Medulla oblongata (tissue), 1 donor: ENCODE measurements around the gene MGMT.

ENCODE experiments used
- DNase-seq: peaks from one replicate; pipeline ENCODE4 v3.0.0-alpha.2; 2015; ENCODE audit errors: extremely low spot score

Gene MGMT

DNA sequence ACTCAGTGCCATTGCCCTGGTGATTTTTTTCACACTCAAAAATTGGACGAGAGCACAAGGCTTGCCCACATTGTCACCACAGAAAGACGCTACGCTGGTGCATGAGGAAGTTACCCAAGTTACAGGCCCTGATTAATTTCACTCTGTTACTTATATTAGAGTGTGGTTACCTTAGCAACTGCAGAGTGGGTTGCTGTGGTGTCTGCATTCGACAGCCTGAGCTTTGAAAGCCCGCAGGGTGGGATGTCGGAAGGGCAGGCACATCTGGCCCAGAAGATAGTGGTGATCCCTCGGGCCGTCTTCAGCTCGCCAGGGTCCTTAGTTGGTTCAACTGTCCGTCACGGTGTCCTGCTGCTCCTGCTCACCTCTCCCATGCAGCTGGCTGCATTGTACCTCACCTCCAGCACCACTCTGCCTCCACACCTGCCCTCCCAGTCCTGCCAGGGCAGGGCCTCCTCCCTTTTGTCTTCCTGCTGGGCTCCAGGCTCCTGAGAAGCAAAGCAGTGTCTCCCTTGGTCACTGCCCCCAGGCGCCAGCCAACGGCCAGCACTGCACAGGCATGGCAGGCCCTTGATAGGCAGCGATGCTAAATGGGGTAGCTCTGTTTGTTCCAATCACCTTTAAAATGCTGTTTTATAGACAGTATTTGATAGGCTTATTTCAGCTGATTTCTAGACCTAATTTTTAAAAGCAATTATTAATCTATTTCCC, 329.8 kb downstream of the MGMT start:
- no peak for DNase-seq

DNA sequence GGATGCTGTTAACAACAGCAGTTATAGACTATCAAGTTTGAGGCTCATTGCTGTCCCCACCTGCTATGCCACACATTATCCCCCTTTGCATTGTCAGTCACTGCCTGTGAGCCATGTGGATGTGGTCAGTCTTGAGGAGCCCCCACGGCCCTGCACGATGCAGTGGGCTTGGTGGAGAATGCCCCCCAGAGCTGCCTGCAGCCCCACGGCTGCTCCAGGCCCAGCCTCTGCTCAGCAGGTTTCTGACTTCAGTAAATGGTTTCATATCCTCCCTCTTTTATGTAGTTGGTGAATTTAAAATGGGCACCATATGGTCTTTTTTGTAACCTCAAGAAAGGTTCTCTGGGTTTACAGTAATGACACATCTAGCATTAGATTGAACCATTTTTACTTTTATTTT, 332.9 kb downstream of the MGMT start:
- DNase-seq: no peak

DNA sequence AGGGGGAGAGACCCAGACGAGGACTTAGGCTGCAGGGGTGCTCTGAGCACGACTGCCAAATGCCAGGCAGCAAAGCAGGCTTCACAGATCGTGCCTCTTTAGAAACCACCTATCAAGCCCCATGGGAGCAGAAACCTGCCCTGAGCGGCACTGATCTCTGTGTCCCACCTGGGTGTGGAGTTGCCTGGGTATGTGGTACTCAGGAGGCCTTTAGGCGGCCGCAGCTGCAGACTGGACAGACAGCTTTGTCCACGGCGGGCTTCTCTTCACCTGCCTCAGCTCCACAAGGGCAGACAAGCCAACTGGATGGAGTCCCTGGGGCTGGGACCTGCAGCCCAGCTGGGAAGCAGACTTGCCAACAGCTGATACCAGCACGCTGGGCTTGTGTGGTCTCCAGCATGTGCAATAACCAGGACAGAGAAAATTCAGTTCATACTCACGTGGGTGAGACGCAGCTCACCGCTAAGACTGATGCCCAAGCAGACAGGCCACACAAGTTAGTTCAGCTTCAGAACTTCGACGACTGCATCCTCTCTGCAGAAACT, 333.8 kb downstream of the MGMT start:
- no peak for DNase-seq

DNA sequence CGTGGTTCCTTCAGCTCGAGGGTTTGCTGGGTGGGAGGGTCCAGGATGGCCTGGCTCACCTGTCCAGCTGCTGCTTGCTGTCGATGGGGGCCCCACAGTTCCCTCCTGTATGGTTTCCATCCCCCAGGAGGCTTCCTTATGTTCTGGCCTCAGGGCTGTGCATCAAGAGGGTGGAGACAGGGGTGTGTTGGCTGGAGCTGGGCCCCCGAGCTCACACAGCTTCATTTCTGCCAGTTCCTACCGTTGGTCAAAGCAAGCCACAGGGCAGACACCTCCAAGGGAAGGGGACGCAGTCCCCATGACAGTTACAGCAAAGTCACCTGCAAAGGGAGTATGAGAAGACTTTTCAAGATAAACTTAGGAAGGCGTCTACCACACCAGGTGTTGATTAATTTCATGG, 340.2 kb downstream of the MGMT start:
- DNase-seq: no peak

DNA sequence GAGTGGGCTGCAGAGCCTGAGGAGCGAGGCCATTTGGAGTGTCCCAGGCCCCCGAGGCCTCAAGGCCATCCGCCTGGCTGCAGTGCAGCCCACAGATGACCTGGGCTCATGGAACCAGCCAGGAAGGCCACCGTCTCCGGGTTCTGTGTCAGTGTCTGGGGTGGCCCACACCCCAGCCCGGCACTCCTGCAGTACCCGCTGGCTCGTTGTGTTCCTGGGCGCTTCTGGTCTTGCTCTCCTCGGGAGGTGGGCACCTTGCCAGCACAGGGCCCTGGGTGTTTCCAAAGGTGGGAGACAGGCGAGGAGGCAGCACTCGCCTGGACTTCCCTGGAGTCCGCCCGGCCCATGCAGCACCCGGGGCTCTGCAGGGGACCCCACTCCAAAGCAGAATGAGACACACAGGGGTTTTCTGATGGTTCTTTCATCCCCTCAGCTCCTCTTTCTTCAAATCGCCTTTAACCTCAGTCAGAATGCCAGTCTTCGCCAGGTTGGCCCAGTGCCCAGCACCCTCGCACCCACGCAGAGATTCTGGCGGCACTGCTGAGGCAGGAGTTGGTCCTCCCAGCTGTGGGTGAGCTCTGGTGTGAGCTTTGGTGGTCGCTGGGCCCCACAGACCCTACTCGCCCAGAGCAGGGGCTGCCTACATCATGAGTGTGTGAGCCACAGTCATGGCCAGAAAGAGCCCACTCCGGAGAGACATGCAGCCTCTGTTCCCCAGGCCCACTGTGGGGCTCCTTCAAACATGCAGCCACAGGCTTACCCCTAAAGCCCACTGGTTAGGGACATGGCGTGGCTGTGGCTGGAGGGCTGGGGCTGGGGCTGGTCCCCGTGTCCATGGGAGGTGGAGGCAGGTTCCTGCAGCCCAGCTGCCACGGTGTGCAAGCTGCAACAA, 341.3 kb downstream of the MGMT start:
- DNase-seq: no peak

DNA sequence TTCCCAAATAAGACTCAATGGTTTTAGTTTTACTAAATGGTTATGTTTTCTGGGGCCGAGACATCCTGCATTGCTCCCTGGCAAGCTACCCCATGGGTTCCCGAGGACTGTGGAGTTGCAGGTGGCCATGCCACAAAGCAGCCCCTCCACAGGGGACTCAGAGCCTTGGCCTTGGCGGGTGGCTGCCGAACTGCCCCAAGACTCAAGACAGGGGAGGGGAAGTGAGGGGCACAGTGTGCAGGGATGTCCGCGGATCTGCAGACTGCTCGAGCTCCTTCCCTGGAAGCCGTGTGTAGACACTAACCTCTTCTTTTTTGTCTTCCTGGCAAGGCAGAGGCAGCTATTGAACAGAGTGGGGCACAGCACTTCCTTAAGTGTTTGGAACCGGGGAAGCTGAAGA, 342.4 kb downstream of the MGMT start:
- no peak for DNase-seq

DNA sequence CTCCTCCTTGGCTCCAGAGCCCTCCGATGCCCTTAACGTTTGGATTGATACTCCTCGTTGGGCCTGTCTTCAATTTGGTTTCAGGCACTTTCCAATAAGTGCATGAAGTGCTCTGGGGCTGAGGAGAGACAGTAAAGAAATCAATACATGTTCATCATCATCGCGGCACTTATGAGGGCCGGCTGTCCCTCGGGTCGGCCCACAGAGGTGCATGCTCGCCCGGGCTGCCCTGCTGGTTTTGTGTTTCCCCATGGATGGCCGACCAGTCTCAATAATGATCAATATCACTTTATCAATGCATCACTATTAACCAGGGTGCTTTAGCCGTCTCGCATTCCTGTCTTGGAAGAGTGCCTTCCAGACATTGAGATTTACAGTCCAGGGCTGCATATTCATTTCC, 342.8 kb downstream of the MGMT start:
- no peak for DNase-seq

DNA sequence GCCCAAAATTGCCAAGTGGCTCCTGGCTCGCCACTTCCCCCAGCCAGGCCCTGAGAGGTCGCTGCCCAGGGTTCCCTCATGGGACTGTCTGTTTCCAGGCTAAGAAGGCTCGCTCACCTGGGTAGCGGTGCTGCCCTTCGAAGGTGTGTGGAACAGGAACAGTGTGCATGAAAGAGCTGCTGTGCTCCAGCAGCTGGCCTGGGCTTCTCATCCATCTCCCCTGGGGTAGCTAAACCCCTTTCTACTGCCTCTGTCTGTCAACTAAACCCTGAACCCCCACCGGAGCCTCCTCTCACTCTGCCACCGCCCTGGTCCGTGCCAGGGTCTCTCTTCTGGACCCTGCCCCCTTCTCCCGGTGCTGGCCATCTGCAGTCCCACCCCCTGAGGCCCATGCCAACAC, 344.2 kb downstream of the MGMT start:
- DNase-seq: no peak

DNA sequence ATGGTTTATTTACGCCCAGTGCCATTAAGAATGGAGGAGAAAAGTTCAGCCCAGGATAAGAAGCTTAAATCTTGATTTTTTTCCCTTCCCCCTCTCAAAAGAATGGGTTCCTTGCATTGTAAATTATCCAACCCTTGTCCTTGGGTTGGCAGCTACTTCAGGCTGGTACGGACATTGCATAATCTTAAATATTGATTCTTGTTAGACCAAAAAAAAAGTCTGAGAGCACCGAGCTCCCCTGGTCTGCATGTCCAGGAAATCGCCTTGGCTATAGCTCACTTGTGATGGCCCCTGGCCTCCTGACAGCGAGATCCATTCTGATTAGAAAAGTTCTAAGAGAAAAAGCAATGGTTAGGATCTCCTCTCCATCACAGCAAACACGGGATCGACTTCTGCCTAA, 345.4 kb downstream of the MGMT start:
- DNase-seq: no peak

DNA sequence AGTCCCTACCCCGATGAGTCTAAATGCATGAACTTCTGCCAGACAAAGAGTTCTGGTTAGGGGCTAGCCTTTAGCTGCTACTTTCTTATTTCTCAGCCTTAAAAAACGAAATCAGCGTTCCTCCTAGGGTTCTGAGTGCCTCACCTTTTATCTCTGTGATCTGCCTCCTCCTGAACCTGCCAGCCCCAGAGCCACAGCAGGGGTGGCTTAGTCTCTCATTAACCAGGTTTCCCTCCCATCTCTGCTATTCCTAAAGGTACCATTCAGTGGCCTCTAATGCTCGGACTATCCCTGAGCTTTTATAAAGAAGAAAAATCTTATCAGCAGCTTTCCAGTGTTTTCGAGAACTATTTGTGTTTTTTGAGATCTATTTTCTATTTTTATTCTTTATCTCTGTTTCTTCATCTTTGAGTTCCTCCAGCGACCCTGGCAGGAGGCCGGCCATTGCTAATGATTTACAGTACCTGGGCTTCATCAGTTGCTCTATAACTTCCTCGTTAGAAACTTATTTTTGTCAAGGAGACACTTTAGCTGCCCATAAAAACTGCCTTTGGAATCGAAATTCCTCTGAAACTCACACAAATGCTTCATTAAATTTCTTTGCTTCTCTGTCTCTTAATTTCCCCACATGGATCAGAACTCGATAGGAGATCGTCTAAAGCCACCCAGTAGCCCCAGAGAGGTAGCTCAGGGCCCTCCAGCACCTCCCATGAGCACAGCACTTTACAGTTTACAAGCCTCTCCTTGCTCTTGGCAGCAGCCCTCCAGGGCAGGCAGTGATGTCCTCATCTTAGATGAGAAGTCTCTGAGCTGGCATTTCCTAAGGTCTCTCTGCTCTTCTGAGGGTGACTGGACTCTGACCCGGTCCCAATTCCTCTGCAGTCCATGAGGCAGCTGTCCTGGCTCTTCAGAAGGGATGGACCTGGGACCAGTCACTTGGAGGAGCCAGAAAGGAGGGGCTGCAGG, 347.9 kb downstream of the MGMT start:
- no peak for DNase-seq

DNA sequence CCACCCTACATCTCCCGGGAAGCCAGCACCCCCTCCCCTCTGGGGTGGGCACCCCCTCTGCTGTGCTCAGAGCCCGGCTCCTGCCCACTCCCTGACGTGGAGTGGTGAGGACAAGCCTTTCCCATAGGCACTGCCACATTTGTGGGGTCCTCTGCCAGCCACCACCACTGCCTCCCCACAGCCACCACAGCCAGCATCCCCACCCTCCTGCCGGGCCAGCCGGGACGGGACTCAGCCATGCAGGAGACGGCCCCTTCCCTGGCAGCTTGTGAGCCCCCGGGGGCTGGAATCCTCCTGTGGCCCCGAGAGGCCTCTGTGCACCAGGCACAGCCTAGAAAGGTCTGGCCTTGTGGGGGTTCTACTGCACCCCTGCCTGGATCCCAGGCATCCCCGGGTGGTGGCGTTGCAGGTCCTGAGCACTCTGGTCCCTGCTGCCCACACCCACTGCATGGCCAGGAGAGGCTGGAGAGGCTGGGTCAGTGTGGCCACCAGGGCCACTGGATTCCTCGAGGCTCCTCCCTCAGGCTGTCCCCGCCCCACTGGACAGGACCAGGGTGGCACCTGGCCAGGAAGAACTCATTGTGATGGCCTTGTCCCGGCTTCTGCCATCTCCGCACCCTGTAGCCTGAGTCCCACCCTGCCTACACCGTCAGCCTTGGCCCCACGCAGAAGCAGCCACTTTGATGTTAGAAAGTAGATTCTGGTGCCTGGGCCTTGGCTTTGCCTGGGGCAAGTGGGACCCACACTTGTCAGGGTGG, 349.0 kb downstream of the MGMT start:
- no peak for DNase-seq

DNA sequence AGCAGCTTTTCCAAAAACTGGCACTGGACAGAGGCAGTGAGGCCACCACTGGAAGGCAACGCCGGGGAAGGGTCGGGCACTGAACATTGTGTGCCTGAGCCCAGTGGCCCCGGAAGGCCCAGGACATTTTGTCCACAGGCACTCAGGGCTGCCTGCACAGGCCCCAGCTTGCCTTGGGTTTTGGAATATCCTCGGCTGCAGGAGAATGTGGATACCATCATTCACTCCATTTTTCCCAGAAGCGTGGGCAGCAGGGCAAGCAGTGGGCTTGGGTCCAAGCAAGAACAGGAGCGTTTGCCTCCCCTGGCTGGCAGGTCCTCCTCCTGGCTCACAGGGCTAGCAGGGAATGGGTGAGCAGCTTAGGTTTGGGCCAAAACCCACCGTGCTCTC, 349.6 kb downstream of the MGMT start:
- DNase-seq: no peak
